ENCODE results near the gene CALHM1.

GRCh38 chr10:103507235-103508191, 48.8 kb upstream of the CALHM1 start:
- no peak for TF ChIP-seq EZH2phosphoT487 (IDR thresholded peaks at IDR 0.05; ENCODE audit: unreplicated experiment)
- TF ChIP-seq EZH2 (IDR thresholded peaks at IDR 0.05; ENCODE audit: low read depth, unreplicated experiment) = no peak
- TF ChIP-seq POLR2AphosphoS5 (IDR thresholded peaks at IDR 0.05; ENCODE audit: low read depth) = no peak
- peak in 1 of 2 experiments; percentile 45; a peak in 2 of 4 replicates for TF ChIP-seq CTCF (conservative IDR thresholded peaks at IDR 0.05; ENCODE audit: low read depth in 2 of 2)
- no peak for TF ChIP-seq CREB1 (CRISPR knock-in tag; IDR thresholded peaks at IDR 0.05; ENCODE audit: low read depth)
- TF ChIP-seq, protein P1, sequence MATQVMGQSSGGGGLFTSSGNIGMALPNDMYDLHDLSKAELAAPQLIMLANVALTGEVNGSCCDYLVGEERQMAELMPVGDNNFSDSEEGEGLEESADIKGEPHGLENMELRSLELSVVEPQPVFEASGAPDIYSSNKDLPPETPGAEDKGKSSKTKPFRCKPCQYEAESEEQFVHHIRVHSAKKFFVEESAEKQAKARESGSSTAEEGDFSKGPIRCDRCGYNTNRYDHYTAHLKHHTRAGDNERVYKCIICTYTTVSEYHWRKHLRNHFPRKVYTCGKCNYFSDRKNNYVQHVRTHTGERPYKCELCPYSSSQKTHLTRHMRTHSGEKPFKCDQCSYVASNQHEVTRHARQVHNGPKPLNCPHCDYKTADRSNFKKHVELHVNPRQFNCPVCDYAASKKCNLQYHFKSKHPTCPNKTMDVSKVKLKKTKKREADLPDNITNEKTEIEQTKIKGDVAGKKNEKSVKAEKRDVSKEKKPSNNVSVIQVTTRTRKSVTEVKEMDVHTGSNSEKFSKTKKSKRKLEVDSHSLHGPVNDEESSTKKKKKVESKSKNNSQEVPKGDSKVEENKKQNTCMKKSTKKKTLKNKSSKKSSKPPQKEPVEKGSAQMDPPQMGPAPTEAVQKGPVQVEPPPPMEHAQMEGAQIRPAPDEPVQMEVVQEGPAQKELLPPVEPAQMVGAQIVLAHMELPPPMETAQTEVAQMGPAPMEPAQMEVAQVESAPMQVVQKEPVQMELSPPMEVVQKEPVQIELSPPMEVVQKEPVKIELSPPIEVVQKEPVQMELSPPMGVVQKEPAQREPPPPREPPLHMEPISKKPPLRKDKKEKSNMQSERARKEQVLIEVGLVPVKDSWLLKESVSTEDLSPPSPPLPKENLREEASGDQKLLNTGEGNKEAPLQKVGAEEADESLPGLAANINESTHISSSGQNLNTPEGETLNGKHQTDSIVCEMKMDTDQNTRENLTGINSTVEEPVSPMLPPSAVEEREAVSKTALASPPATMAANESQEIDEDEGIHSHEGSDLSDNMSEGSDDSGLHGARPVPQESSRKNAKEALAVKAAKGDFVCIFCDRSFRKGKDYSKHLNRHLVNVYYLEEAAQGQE (IDR thresholded peaks at IDR 0.05; ENCODE audit: unreplicated experiment) = no peak
- TF ChIP-seq JUNB (IDR thresholded peaks at IDR 0.05; ENCODE audit: unreplicated experiment) = no peak
- no peak for TF ChIP-seq NANOG (IDR thresholded peaks at IDR 0.05; ENCODE audit: borderline replicate concordance)
- TF ChIP-seq ZNF331 (CRISPR knock-in tag; IDR thresholded peaks at IDR 0.05; ENCODE audit: low read depth) = no peak
- TF ChIP-seq, protein P2, sequence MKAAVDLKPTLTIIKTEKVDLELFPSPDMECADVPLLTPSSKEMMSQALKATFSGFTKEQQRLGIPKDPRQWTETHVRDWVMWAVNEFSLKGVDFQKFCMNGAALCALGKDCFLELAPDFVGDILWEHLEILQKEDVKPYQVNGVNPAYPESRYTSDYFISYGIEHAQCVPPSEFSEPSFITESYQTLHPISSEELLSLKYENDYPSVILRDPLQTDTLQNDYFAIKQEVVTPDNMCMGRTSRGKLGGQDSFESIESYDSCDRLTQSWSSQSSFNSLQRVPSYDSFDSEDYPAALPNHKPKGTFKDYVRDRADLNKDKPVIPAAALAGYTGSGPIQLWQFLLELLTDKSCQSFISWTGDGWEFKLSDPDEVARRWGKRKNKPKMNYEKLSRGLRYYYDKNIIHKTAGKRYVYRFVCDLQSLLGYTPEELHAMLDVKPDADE (IDR thresholded peaks at IDR 0.05) = no peak
- TF ChIP-seq STAT1 (IDR thresholded peaks at IDR 0.05; ENCODE audit: unreplicated experiment) = no peak
